Keratinocyte (primary cell): ENCODE results near the gene LIME1. TPM values are rescaled to one million over a fixed set of nuclear protein-coding genes. Genes with fewer than 3 reads are reported as not detected.

Source experiments
- DNase-seq: peaks from one replicate; pipeline ENCODE4 v3.0.0-alpha.2; 2011; ENCODE audit warnings: low read depth, missing footprints, low spot score
- FAIRE-seq: peaks from 2 replicates; lab custom pipeline; 2011; peaks lifted over from hg19 to GRCh38; lab: Jason Lieb, UNC
- H2AFZ ChIP-seq: 2 replicates; pipeline ENCODE4 v1.6.0; 2012; ENCODE audit warnings: low read length, control low read depth, inconsistent platforms; ENCODE audit not compliant: control insufficient read depth
- H3K27ac ChIP-seq: 2 replicates; pipeline ENCODE4 v1.5.1; 2011; ENCODE audit warnings: low read length; ENCODE audit not compliant: control insufficient read depth, insufficient read depth
- H3K27me3 ChIP-seq: 3 replicates; pipeline ENCODE4 v1.6.0; 2011; ENCODE audit warnings: low read length; ENCODE audit not compliant: control insufficient read depth, insufficient read depth; ENCODE audit errors: extremely low read depth
- H3K36me3 ChIP-seq, 2 experiments: 2 replicates in 1 of 2; 3 replicates in 1 of 2; pipeline ENCODE4 v1.5.1; 2011; ENCODE audit warnings: low read length in 2 of 2, mild to moderate bottlenecking in 1 of 2; ENCODE audit not compliant: control insufficient read depth in 2 of 2, insufficient read depth in 2 of 2; ENCODE audit errors: extremely low read depth in 1 of 2
- H3K4me1 ChIP-seq: 3 replicates; pipeline ENCODE4 v1.5.1; 2011; ENCODE audit warnings: low read length; ENCODE audit not compliant: control insufficient read depth, insufficient read depth; ENCODE audit errors: extremely low read depth
- H3K4me2 ChIP-seq: 3 replicates; pipeline ENCODE4 v1.6.0; 2011; ENCODE audit warnings: low read depth, low read length; ENCODE audit not compliant: control insufficient read depth, insufficient read depth; ENCODE audit errors: extremely low read depth
- H3K4me3 ChIP-seq, 3 experiments: fragments of 200-600 bp in 1 of 3; sonication (generic) in 1 of 3; 2 replicates in 2 of 3; 3 replicates in 1 of 3; pipeline ENCODE4 v1.5.1; 2011 to 2016; ENCODE audit warnings: low read length in 3 of 3, mild to moderate bottlenecking in 3 of 3, control low read depth in 2 of 3, inconsistent platforms in 1 of 3, low read depth in 1 of 3, mixed read lengths in 1 of 3, mixed run types in 1 of 3, moderate library complexity in 1 of 3; ENCODE audit not compliant: control insufficient read depth in 2 of 3, insufficient read depth in 2 of 3; ENCODE audit errors: extremely low read depth in 1 of 3
- H3K79me2 ChIP-seq: 2 replicates; pipeline ENCODE4 v1.6.0; 2012; ENCODE audit warnings: low read length; ENCODE audit not compliant: control insufficient read depth, insufficient read depth
- H3K9ac ChIP-seq: 3 replicates; pipeline ENCODE4 v1.6.0; 2011; ENCODE audit warnings: low read length; ENCODE audit not compliant: control insufficient read depth, insufficient read depth; ENCODE audit errors: extremely low read depth
- H3K9me1 ChIP-seq: 3 replicates; pipeline ENCODE4 v1.6.0; 2011; ENCODE audit warnings: low read length; ENCODE audit not compliant: control insufficient read depth, insufficient read depth; ENCODE audit errors: extremely low read depth
- H3K9me3 ChIP-seq: 2 replicates; pipeline ENCODE4 v1.5.1; 2012; ENCODE audit warnings: low read depth, low read length; ENCODE audit not compliant: control insufficient read depth
- H4K20me1 ChIP-seq: 3 replicates; pipeline ENCODE4 v1.6.0; 2011; ENCODE audit warnings: low read length; ENCODE audit not compliant: control insufficient read depth, insufficient read depth; ENCODE audit errors: extremely low read depth
- CTCF ChIP-seq, 3 experiments: IDR thresholded peaks in 1 of 3; conservative IDR thresholded peaks in 1 of 3; optimal IDR thresholded peaks in 1 of 3; 2 replicates in 2 of 3; 3 replicates in 1 of 3; pipeline versions ENCODE3 to v1.5.1; 2011; ENCODE audit warnings: low read length in 3 of 3, mild to moderate bottlenecking in 3 of 3, moderate library complexity in 2 of 3, control low read depth in 1 of 3, inconsistent platforms in 1 of 3; ENCODE audit not compliant: insufficient read depth in 2 of 3; ENCODE audit errors: extremely low read depth in 1 of 3
- EZH2 ChIP-seq: IDR thresholded peaks from one replicate; pipeline ENCODE4 v1.6.1; 2012; ENCODE audit warnings: inconsistent platforms, mild to moderate bottlenecking, low read length, moderate library complexity
- dilution Hi-C: fragments of 300-500 bp; cut with MboI; formaldehyde crosslinking; loops from one replicate; pipeline ENCODE4 v1.7.0; 2020; ENCODE audit warnings: low sequenced_read_pairs; ENCODE audit not compliant: extremely low pct_ligation_motif_present
- polyA plus RNA-seq, 5 experiments: library from polyadenylated mRNA; depleted of rRNA in 3 of 5; stranded (reverse) in 3 of 5; stranded (forward) in 1 of 5; unstranded in 1 of 5; fragments of >200 nt; gene quantifications; 1 replicate in 1 of 5; 2 replicates in 3 of 5; 3 replicates in 1 of 5; pipeline versions ENCODE4 v1.2.1 to v1.2.3, GENCODE V29; 2011 to 2012; ENCODE audit warnings: missing spikeins in 2 of 5, low read depth in 1 of 5, low replicate concordance in 1 of 5

Gene LIME1
- polyA plus RNA-seq, 1 donor (not counting 4 experiments of a cell fraction or from before 2014, with no cell fraction given) = 0.75 TPM

- Histone ChIP-seq H3K4me1 (no peaks in the 10 kb centered on the region), H3K9ac (no peak overlapping the region), H3K4me3 (no peak overlapping the region), H3K79me2 (no peaks in the 10 kb centered on the region), H3K9me3 (no peaks in the 10 kb centered on the region), H3K9me1 (no peaks in the 10 kb centered on the region), H2AFZ (no peak overlapping the region), H4K20me1 (no peaks in the 10 kb centered on the region), H3K36me3 (no peaks in the 10 kb centered on the region), H3K27me3 (peaks cover 3% of the 10 kb centered on the region), H3K4me2 (no peak overlapping the region), H3K27ac (no peak overlapping the region)
- TF ChIP-seq EZH2 (no peak), CTCF (optimal IDR thresholded peaks at IDR 0.05 in 1 of 3, IDR thresholded peaks at IDR 0.05 in 1 of 3, conservative IDR thresholded peaks at IDR 0.05 in 1 of 3; ENCODE audit: extremely low read depth in 1 of 3, insufficient read depth in 2 of 3, low read length in 3 of 3) (no peak)
- dilution Hi-C loops = no loop called here
- no peak for DNase-seq
- no peak for FAIRE-seq
Measured at GRCh38 chr20:63755933-63756647, 19.6 kb downstream of the LIME1 start.

- Histone ChIP-seq H3K79me2 (no peaks in the 10 kb centered on the region), H3K9me1 (no peaks in the 10 kb centered on the region), H3K9me3 (no peaks in the 10 kb centered on the region), H2AFZ (no peak overlapping the region), H3K36me3 (no peaks in the 10 kb centered on the region), H3K27ac (no peak overlapping the region), H3K27me3 (peaks cover 3% of the 10 kb centered on the region), H3K9ac (no peak overlapping the region), H3K4me1 (no peaks in the 10 kb centered on the region), H3K4me2 (no peak overlapping the region), H4K20me1 (no peaks in the 10 kb centered on the region), H3K4me3 (no peak overlapping the region)
- TF ChIP-seq EZH2 (no peak), CTCF (optimal IDR thresholded peaks at IDR 0.05 in 1 of 3, IDR thresholded peaks at IDR 0.05 in 1 of 3, conservative IDR thresholded peaks at IDR 0.05 in 1 of 3; ENCODE audit: extremely low read depth in 1 of 3, insufficient read depth in 2 of 3, low read length in 3 of 3) (no peak)
- DNase-seq (no peak), FAIRE-seq (no peak)
- dilution Hi-C loops = no loop called here
Measured at GRCh38 chr20:63756648-63756991, 20.2 kb downstream of the LIME1 start.
